Measurements from ENCODE around the gene COASY.

COASY gene

GRCh38 chr17:42559075-42559474, 2.9 kb upstream of the COASY start:
- TF ChIP-seq, protein P1, sequence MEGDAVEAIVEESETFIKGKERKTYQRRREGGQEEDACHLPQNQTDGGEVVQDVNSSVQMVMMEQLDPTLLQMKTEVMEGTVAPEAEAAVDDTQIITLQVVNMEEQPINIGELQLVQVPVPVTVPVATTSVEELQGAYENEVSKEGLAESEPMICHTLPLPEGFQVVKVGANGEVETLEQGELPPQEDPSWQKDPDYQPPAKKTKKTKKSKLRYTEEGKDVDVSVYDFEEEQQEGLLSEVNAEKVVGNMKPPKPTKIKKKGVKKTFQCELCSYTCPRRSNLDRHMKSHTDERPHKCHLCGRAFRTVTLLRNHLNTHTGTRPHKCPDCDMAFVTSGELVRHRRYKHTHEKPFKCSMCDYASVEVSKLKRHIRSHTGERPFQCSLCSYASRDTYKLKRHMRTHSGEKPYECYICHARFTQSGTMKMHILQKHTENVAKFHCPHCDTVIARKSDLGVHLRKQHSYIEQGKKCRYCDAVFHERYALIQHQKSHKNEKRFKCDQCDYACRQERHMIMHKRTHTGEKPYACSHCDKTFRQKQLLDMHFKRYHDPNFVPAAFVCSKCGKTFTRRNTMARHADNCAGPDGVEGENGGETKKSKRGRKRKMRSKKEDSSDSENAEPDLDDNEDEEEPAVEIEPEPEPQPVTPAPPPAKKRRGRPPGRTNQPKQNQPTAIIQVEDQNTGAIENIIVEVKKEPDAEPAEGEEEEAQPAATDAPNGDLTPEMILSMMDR (IDR thresholded peaks at IDR 0.05; ENCODE audit: low read depth, low read length, missing control alignments), result no peak

GRCh38 chr17:42560246-42560645, 1.7 kb upstream of the COASY start:
- in situ Hi-C loops (cut with HindIII; ENCODE audit: low sequenced_read_pairs), result no loop called here
- TF ChIP-seq, protein P1 (IDR thresholded peaks at IDR 0.05; ENCODE audit: low read depth, low read length, missing control alignments), result no peak

More at GRCh38 chr17:42559075-42559474, 2.9 kb upstream of the COASY start:
- DNase-seq (ENCODE audit: low read depth), result no peak
- no peak overlapping the region for H3K4me3 ChIP-seq (ENCODE audit: low read depth, low read length)
- in situ Hi-C loops (cut with HindIII; ENCODE audit: low sequenced_read_pairs), result no loop called here

DNA sequence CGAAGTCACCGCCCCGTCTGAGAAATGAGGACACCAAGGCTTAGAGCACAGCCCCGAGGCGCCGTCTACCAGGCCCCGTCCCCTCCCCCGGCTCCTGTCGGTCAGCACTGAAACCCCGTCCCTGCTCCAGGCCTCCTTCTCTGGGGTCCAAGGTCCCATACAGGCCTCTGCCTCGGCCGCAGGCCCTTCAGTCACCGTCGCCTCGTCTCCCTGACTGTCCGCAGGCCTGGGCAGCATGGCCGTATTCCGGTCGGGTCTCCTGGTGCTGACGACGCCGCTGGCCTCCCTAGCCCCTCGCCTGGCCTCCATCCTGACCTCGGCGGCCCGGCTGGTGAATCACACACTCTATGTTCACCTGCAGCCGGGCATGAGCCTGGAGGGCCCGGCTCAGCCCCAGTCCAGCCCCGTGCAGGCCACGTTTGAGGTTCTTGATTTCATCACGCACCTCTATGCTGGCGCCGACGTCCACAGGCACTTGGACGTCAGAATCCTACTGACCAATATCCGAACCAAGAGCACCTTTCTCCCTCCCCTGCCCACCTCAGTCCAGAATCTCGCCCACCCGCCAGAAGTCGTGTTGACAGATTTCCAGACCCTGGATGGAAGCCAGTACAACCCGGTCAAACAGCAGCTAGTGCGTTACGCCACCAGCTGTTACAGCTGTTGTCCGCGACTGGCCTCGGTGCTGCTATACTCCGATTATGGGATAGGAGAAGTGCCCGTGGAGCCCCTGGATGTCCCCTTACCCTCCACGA, 617 bp downstream of the COASY start:
- in situ Hi-C loops (cut with HindIII; ENCODE audit: low sequenced_read_pairs), result no loop called here
- H3K4me3 ChIP-seq (ENCODE audit: low read depth, low read length), result peak overlapping the region; percentile 68
- no peak for DNase-seq (ENCODE audit: low read depth)
- TF ChIP-seq, protein P1 (IDR thresholded peaks at IDR 0.05; ENCODE audit: low read depth, low read length, missing control alignments), result no peak

More at GRCh38 chr17:42560246-42560645, 1.7 kb upstream of the COASY start:
- no peak overlapping the region for H3K4me3 ChIP-seq (ENCODE audit: low read depth, low read length)
- DNase-seq (ENCODE audit: low read depth), result no peak

- peak overlapping the region; percentile 68 for H3K4me3 ChIP-seq (ENCODE audit: low read depth, low read length)
- TF ChIP-seq, protein P1 (IDR thresholded peaks at IDR 0.05; ENCODE audit: low read depth, low read length, missing control alignments), result no peak
- in situ Hi-C loops (cut with HindIII; ENCODE audit: low sequenced_read_pairs), result no loop called here
- no peak for DNase-seq (ENCODE audit: low read depth)
These were observed 1.2 kb downstream of the COASY start for GRCh38 chr17:42563143-42563509.

- in situ Hi-C loops (cut with HindIII; ENCODE audit: low sequenced_read_pairs), result no loop called here
- no peak for DNase-seq (ENCODE audit: low read depth)
- TF ChIP-seq, protein P1 (IDR thresholded peaks at IDR 0.05; ENCODE audit: low read depth, low read length, missing control alignments), result no peak
- no peak overlapping the region for H3K4me3 ChIP-seq (ENCODE audit: low read depth, low read length)
These were observed 1.6 kb downstream of the COASY start for GRCh38 chr17:42563543-42563942.

DNA sequence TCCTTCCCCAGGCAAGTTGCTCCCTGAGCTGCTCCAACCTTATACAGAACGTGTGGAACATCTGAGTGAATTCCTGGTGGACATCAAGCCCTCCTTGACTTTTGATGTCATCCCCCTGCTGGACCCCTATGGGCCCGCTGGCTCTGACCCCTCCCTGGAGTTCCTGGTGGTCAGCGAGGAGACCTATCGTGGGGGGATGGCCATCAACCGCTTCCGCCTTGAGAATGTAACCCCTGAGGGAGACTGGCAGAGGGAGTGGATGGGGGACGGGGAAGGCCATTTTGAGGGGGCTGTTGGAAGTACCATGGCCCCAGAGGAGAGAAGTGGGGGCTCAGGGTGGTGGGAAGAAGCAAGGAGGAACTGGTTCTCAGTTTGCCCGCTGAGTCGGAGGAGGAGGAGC, 2.0 kb downstream of the COASY start:
- in situ Hi-C loops (cut with HindIII; ENCODE audit: low sequenced_read_pairs), result no loop called here
- H3K4me3 ChIP-seq (ENCODE audit: low read depth, low read length), result no peak overlapping the region
- TF ChIP-seq, protein P1 (IDR thresholded peaks at IDR 0.05; ENCODE audit: low read depth, low read length, missing control alignments), result no peak
- no peak for DNase-seq (ENCODE audit: low read depth)
